Natural killer cell (primary cell): ENCODE results near the gene SPARC. TPM values are rescaled to one million over a fixed set of nuclear protein-coding genes. Genes with fewer than 3 reads are reported as not detected.

Experiments used
- ATAC-seq, 3 donors: fragments of 150-1000 bp in 2 of 3; fragments of 200-7000 bp in 1 of 3; cut with Tn5 transposase; 1 replicate in 1 of 3; 2 replicates in 2 of 3; pipeline ENCODE4 v1.10.0; 2021; ENCODE audit warnings: mild to moderate bottlenecking in 2 of 3, moderate library complexity in 2 of 3
- DNase-seq, 2 donors: peaks; one replicate each; pipeline versions ENCODE4 v3.0.0 to v3.0.0-alpha.2; 2013 to 2021; ENCODE audit warnings: mixed read lengths in 1 of 2
- H3K27ac ChIP-seq: one replicate; pipeline ENCODE4 v1.5.1; 2013; ENCODE audit warnings: mild to moderate bottlenecking, low read length
- H3K27me3 ChIP-seq: one replicate; pipeline ENCODE4 v1.6.1; 2013; ENCODE audit warnings: low read length; ENCODE audit not compliant: control insufficient read depth, insufficient read depth
- H3K36me3 ChIP-seq: one replicate; pipeline ENCODE4 v1.6.1; 2013; ENCODE audit warnings: low read length; ENCODE audit not compliant: control insufficient read depth, insufficient read depth
- H3K4me1 ChIP-seq: one replicate; pipeline ENCODE4 v1.6.1; 2013; ENCODE audit warnings: low read length; ENCODE audit not compliant: control insufficient read depth, insufficient read depth
- H3K4me3 ChIP-seq: one replicate; pipeline ENCODE4 v1.5.1; 2013; ENCODE audit warnings: low read length
- H3K9me3 ChIP-seq: one replicate; pipeline ENCODE4 v1.6.1; 2013; ENCODE audit warnings: low read length; ENCODE audit not compliant: control insufficient read depth, insufficient read depth
- H3K27ac Mint-ChIP-seq, 2 donors: one replicate each; pipeline ENCODE4 v1.8.0; 2022; ENCODE audit warnings: mild to moderate bottlenecking in 2 of 2, mixed read lengths in 2 of 2, moderate library complexity in 1 of 2
- H3K27me3 Mint-ChIP-seq, 2 donors: one replicate each; pipeline ENCODE4 v1.8.0; 2022; ENCODE audit warnings: low read depth in 2 of 2, mixed read lengths in 2 of 2
- H3K36me3 Mint-ChIP-seq: one replicate; pipeline ENCODE4 v1.8.0; 2022; ENCODE audit warnings: mixed read lengths
- H3K4me1 Mint-ChIP-seq, 2 donors: one replicate each; pipeline ENCODE4 v1.8.0; 2022; ENCODE audit warnings: mixed read lengths in 2 of 2
- H3K4me3 Mint-ChIP-seq: one replicate; pipeline ENCODE4 v1.8.0; 2022; ENCODE audit warnings: mild to moderate bottlenecking, moderate library complexity, mixed read lengths
- H3K9me3 Mint-ChIP-seq, 2 donors: one replicate each; pipeline ENCODE4 v1.8.0; 2022; ENCODE audit warnings: mixed read lengths in 2 of 2
- WGBS: methylation state at CpG from one replicate; pipeline ENCODE4 v1.1.7; 2013; ENCODE audit warnings: missing lambda C conversion rate; ENCODE audit not compliant: insufficient coverage; 5-methylcytosine and 5-hydroxymethylcytosine counted together
- intact Hi-C: fragments of 100-400 bp; cut with micrococcal nuclease; formaldehyde crosslinking; loops from one replicate; pipeline ENCODE4 v1.14.2; 2022
- total RNA-seq, 4 donors: library from RNA; stranded (reverse); fragments of 120-200 nt in 1 of 4; gene quantifications; one replicate each; pipeline versions ENCODE4 v1.2.3 to v1.2.4, GENCODE V29; 2013 to 2022
- TF ChIP-seq, protein P1 (sequence below): fragments of 200-600 bp; IDR thresholded peaks from one replicate; pipeline ENCODE4 v1.8.0; 2022; ENCODE audit warnings: antibody characterized with exemption

Gene SPARC
- total RNA-seq, 3 donors from 2014 or later (not counting 1 experiment from before 2014, with no cell fraction given), result 3.2 to 48.5 (median 23.4) TPM

GRCh38 chr5:151706906-151707305 is 20.2 kb upstream of the SPARC start:
- intact Hi-C loops, result no loop called here
- no peaks in the 10 kb centered on the region for H3K4me1 Mint-ChIP-seq
- Histone ChIP-seq H3K27me3 (no peaks in the 10 kb centered on the region), H3K36me3 (no peaks in the 10 kb centered on the region), H3K9me3 (no peaks in the 10 kb centered on the region), H3K27ac (no peak overlapping the region), H3K4me1 (no peaks in the 10 kb centered on the region), H3K4me3 (no peak overlapping the region)
- H3K27me3 Mint-ChIP-seq, result peaks cover under 1 to 2% of the 10 kb centered on the region in 2 donors
- TF ChIP-seq, protein P1, sequence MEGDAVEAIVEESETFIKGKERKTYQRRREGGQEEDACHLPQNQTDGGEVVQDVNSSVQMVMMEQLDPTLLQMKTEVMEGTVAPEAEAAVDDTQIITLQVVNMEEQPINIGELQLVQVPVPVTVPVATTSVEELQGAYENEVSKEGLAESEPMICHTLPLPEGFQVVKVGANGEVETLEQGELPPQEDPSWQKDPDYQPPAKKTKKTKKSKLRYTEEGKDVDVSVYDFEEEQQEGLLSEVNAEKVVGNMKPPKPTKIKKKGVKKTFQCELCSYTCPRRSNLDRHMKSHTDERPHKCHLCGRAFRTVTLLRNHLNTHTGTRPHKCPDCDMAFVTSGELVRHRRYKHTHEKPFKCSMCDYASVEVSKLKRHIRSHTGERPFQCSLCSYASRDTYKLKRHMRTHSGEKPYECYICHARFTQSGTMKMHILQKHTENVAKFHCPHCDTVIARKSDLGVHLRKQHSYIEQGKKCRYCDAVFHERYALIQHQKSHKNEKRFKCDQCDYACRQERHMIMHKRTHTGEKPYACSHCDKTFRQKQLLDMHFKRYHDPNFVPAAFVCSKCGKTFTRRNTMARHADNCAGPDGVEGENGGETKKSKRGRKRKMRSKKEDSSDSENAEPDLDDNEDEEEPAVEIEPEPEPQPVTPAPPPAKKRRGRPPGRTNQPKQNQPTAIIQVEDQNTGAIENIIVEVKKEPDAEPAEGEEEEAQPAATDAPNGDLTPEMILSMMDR, result no peak
- H3K4me3 Mint-ChIP-seq, result no peak overlapping the region
- H3K36me3 Mint-ChIP-seq, result no peaks in the 10 kb centered on the region
- ATAC-seq (no peak), DNase-seq (no peak)
- no peaks in the 10 kb centered on the region for H3K9me3 Mint-ChIP-seq
- H3K27ac Mint-ChIP-seq, result no peak overlapping the region

GRCh38 chr5:151703780-151704179 is 17.1 kb upstream of the SPARC start:
- intact Hi-C loops, result no loop called here
- Mint-ChIP-seq H3K27me3 (no peaks in the 10 kb centered on the region), H3K4me1 (no peaks in the 10 kb centered on the region), H3K27ac (no peak overlapping the region), H3K9me3 (no peaks in the 10 kb centered on the region), H3K4me3 (no peak overlapping the region), H3K36me3 (no peaks in the 10 kb centered on the region)
- Histone ChIP-seq H3K27me3 (no peaks in the 10 kb centered on the region), H3K4me1 (no peaks in the 10 kb centered on the region), H3K9me3 (no peaks in the 10 kb centered on the region), H3K27ac (no peak overlapping the region), H3K36me3 (no peaks in the 10 kb centered on the region), H3K4me3 (no peak overlapping the region)
- TF ChIP-seq, protein P1, result no peak
- no peak for ATAC-seq
- no peak for DNase-seq
- no CpG with 5 or more reads among the region's 1 CpG for WGBS

- H3K27ac Mint-ChIP-seq, result no peak overlapping the region
- no peak overlapping the region for H3K4me3 ChIP-seq
- TF ChIP-seq, protein P1, result no peak
- no peaks in the 10 kb centered on the region for H3K36me3 ChIP-seq
- no peaks in the 10 kb centered on the region for H3K9me3 Mint-ChIP-seq
- DNase-seq, result no peak
- H3K4me3 Mint-ChIP-seq, result no peak overlapping the region
- H3K4me1 Mint-ChIP-seq, result no peaks in the 10 kb centered on the region
- no peaks in the 10 kb centered on the region for H3K27me3 ChIP-seq
- intact Hi-C loops, result no loop called here
- no peaks in the 10 kb centered on the region for H3K9me3 ChIP-seq
- H3K27me3 Mint-ChIP-seq, result no peaks in the 10 kb centered on the region
- no peak overlapping the region for H3K27ac ChIP-seq
- H3K36me3 Mint-ChIP-seq, result no peaks in the 10 kb centered on the region
- no peak for ATAC-seq
- WGBS, result no CpG with 5 or more reads among the region's 1 CpG
- H3K4me1 ChIP-seq, result no peaks in the 10 kb centered on the region
Measured at GRCh38 chr5:151703227-151703626, 16.5 kb upstream of the SPARC start.

DNA sequence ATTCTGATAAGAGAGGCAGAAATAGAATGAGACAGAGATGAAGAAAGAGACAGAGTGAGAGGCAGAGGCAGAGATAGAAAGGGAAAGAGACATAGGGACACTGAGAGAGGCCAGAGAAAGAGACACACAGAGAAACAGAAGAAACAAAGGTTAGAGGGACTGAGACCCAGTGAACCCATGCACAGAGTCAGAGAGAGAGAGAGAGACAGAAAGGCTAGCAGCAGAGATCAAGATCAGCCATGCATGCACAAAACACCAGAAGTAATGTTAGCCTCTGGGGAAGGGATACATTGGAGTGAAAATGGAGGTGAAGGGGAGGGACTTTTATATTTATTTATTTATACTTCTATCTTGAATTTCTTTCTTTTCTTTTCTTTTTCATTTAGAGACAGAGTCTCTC is 14.1 kb upstream of the SPARC start:
- H3K9me3 Mint-ChIP-seq, result no peaks in the 10 kb centered on the region
- H3K9me3 ChIP-seq, result no peaks in the 10 kb centered on the region
- no peaks in the 10 kb centered on the region for H3K36me3 ChIP-seq
- no peak overlapping the region for H3K4me3 Mint-ChIP-seq
- no peak for ATAC-seq
- no peak overlapping the region for H3K4me3 ChIP-seq
- DNase-seq, result no peak
- intact Hi-C loops, result no loop called here
- TF ChIP-seq, protein P1, result no peak
- no peaks in the 10 kb centered on the region for H3K4me1 Mint-ChIP-seq
- no peaks in the 10 kb centered on the region for H3K27me3 Mint-ChIP-seq
- no peak overlapping the region for H3K27ac Mint-ChIP-seq
- H3K4me1 ChIP-seq, result no peaks in the 10 kb centered on the region
- no peaks in the 10 kb centered on the region for H3K27me3 ChIP-seq
- no peaks in the 10 kb centered on the region for H3K36me3 Mint-ChIP-seq
- no peak overlapping the region for H3K27ac ChIP-seq
